Ovary (tissue), 9 donors: ENCODE measurements around the gene GALNT10. TPM values are rescaled to one million over a fixed set of nuclear protein-coding genes. Genes with fewer than 3 reads are reported as not detected.

Experiments used
- DNase-seq, 5 donors: peaks; one replicate each; pipeline ENCODE4 v3.0.0-alpha.2; 2019 to 2020
- H3K27ac ChIP-seq, 2 donors: fragments of 200-600 bp; one replicate each; pipeline versions ENCODE4 v1.5.1 to v1.8.0; 2019 to 2022
- H3K27me3 ChIP-seq: fragments of 200-600 bp; one replicate; pipeline ENCODE4 v1.8.0; 2022
- H3K36me3 ChIP-seq: fragments of 200-600 bp; sonication (generic); one replicate; pipeline ENCODE4 v1.5.1; 2019
- H3K4me1 ChIP-seq: one replicate; pipeline ENCODE4 v1.8.1; 2013; ENCODE audit warnings: mild to moderate bottlenecking, moderate library complexity; ENCODE audit not compliant: insufficient read depth
- H3K4me3 ChIP-seq: fragments of 200-600 bp; sonication (generic); one replicate; pipeline ENCODE4 v1.5.1; 2017
- H3K9me3 ChIP-seq, 2 donors: fragments of 200-600 bp in 1 of 2; sonication (generic) in 1 of 2; one replicate each; pipeline versions ENCODE4 v1.5.1 to v1.8.1; 2013 to 2019; ENCODE audit warnings: mild to moderate bottlenecking in 1 of 2, moderate library complexity in 1 of 2
- EP300 ChIP-seq: sonication (generic); formaldehyde crosslinking; IDR thresholded peaks from one replicate; pipeline ENCODE4 v1.6.1; 2017; ENCODE audit warnings: antibody characterized with exemption
- POLR2A ChIP-seq: fragments of 450-650 bp; IDR thresholded peaks from one replicate; pipeline ENCODE4 v1.6.1; 2017; ENCODE audit warnings: antibody characterized with exemption, mild to moderate bottlenecking, moderate library complexity
- WGBS, 3 donors: extraction: QIAGEN DNeasy Blood & Tissue Kit in 1 of 3; methylation state at CpG; one replicate each; pipeline versions ENCODE4 v1.1.5 to v1.1.7; 2013 to 2017; 5-methylcytosine and 5-hydroxymethylcytosine counted together
- intact Hi-C, 4 donors: fragments of 100-400 bp; cut with DNase I; formaldehyde crosslinking; loops; one replicate each; pipeline versions ENCODE4 v1.11.0 to v1.15.1; 2022 to 2023
- polyA plus RNA-seq, 2 donors: library from polyadenylated mRNA; stranded (reverse); fragments of 200-250 nt in 1 of 2; fragments of 350-450 nt in 1 of 2; fragmentation: Illumina TruSeq in 1 of 2; extraction: RNeasy Lipid Tissue Mini Kit (QIAGEN cat#74804) in 1 of 2; gene quantifications; one replicate each; pipeline ENCODE4 v1.2.3, GENCODE V29; 2013 to 2014
- total RNA-seq, 7 donors: library from RNA; depleted of rRNA in 2 of 7; stranded (reverse); fragments of >200 nt in 2 of 7; fragmentation: NEBNext Ultra II Directional in 3 of 7; extraction: Animal tissue kit (Norgen Biotek cat#: 25700) in 3 of 7; gene quantifications; one replicate each; pipeline versions ENCODE4 v1.1.0 to v1.2.4, GENCODE V29; 2016 to 2023
- TF ChIP-seq, protein P1 (sequence below), 3 donors: fragments of 450-650 bp in 2 of 3; fragments of 200-600 bp in 1 of 3; IDR thresholded peaks; one replicate each; pipeline versions ENCODE4 v1.5.1 to v1.8.0; 2016 to 2022; ENCODE audit warnings: antibody characterized with exemption in 3 of 3, mild to moderate bottlenecking in 1 of 3
- donor health status: DM: no; HTN: no; CAD: no; lungs with moderate emphysema.
- donor health status: DM: no; HTN: no; CAD: no.
- donor health status: Bipolar disorder and iron deficiency.
- donor health status: DM: yes; HTN: yes; CAD: no.
- donor health status: DM: no; HTN: no; CAD: no.
- donor health status: DM: yes; HTN: yes; CAD: no.

The GALNT10 gene
- total and polyA plus RNA-seq, 9 donors, result 34.5 to 206 (median 88.7) TPM

DNA sequence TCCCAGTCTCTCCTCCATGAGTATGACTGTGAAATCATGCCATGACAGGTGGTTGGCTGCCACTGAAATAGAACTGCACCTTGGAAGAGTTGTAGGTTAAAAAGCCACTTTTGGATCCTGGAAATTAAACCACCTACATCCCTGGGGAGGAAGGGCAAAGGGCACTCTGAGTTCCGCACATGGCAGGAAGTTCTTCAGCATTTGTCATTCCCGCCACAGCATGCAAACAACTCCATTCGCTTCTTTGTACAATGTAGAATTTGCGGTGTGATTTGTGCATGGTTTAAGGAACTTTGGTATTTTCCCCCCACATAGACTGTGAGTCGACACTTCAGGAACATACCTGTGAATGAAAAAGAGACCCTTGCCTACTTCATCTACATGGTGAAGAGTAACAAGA is 265.1 kb downstream of the GALNT10 start:
- DNase-seq, result no peak
- intact Hi-C loops, result no loop called here
- WGBS, 3 donors, result 93 to 98% (median 93%) methylated on average over 5 of the region's 5 CpGs
- Histone ChIP-seq H3K4me3 (no peak overlapping the region), H3K9me3 (no peaks in the 10 kb centered on the region), H3K4me1 (no peaks in the 10 kb centered on the region), H3K27me3 (no peaks in the 10 kb centered on the region), H3K27ac (no peak overlapping the region), H3K36me3 (no peaks in the 10 kb centered on the region)
- TF ChIP-seq POLR2A, result no peak
- TF ChIP-seq EP300, result no peak
- TF ChIP-seq, protein P1, sequence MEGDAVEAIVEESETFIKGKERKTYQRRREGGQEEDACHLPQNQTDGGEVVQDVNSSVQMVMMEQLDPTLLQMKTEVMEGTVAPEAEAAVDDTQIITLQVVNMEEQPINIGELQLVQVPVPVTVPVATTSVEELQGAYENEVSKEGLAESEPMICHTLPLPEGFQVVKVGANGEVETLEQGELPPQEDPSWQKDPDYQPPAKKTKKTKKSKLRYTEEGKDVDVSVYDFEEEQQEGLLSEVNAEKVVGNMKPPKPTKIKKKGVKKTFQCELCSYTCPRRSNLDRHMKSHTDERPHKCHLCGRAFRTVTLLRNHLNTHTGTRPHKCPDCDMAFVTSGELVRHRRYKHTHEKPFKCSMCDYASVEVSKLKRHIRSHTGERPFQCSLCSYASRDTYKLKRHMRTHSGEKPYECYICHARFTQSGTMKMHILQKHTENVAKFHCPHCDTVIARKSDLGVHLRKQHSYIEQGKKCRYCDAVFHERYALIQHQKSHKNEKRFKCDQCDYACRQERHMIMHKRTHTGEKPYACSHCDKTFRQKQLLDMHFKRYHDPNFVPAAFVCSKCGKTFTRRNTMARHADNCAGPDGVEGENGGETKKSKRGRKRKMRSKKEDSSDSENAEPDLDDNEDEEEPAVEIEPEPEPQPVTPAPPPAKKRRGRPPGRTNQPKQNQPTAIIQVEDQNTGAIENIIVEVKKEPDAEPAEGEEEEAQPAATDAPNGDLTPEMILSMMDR (IDR thresholded peaks at IDR 0.05), result no peak

DNA sequence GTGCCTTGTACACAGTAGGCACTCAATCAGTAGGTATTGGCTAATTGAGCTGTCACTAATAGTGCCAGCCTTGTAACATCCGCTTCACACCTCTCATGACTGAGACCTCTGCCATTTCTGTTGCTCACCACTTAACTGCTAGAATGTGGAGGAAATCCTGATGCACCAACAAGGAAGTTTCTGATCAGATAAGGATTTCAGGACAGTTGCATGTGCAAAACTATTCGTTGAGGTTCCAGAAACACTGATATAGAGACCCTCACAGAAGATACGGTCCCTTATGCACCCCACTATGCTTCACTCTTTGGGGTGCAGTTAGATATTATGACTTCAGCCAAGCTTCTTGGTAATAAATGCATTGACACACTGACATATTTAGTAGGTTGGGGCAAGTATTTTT is 266.0 kb downstream of the GALNT10 start:
- Histone ChIP-seq H3K27ac (no peak overlapping the region), H3K4me3 (no peak overlapping the region), H3K36me3 (no peaks in the 10 kb centered on the region), H3K4me1 (no peaks in the 10 kb centered on the region), H3K27me3 (no peaks in the 10 kb centered on the region), H3K9me3 (no peaks in the 10 kb centered on the region)
- TF ChIP-seq, protein P1 (IDR thresholded peaks at IDR 0.05), result no peak
- TF ChIP-seq EP300 (no peak), POLR2A (no peak)
- intact Hi-C loops, result no loop called here
- DNase-seq, result no peak
- WGBS, 3 donors, result 85 to 93% (median 90%) methylated on average over 3 of the region's 3 CpGs

DNA sequence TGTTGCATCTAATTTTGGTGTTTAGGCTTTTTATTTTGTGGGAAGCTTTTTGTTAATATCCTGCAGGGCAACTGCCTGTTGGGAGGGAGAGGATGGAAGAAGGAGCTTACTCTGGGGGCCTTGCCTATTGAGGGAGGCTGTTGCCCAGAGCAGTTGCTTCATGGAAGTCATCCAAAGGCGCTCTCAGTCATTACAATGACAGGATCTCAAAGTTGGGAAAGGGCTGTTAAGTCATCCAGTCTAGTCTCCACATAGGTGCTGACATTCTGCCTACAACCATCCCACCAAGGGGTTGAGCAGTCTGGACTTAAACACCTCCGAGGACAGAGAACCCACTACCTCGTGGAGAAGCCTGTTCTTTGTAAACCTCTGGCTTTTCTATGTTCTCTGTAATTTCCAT is 268.5 kb downstream of the GALNT10 start:
- no peaks in the 10 kb centered on the region for H3K27me3 ChIP-seq
- H3K4me3 ChIP-seq, result no peak overlapping the region
- H3K27ac ChIP-seq, result no peak overlapping the region
- intact Hi-C loops, result no loop called here
- H3K4me1 ChIP-seq, result no peaks in the 10 kb centered on the region
- no peaks in the 10 kb centered on the region for H3K9me3 ChIP-seq
- H3K36me3 ChIP-seq, result no peaks in the 10 kb centered on the region
- TF ChIP-seq, protein P1 (IDR thresholded peaks at IDR 0.05), result no peak
- TF ChIP-seq EP300, result no peak
- TF ChIP-seq POLR2A, result no peak
- no peak for DNase-seq
- WGBS, 3 donors, result 76 to 90% (median 86%) methylated on average over 3 of the region's 3 CpGs

DNA sequence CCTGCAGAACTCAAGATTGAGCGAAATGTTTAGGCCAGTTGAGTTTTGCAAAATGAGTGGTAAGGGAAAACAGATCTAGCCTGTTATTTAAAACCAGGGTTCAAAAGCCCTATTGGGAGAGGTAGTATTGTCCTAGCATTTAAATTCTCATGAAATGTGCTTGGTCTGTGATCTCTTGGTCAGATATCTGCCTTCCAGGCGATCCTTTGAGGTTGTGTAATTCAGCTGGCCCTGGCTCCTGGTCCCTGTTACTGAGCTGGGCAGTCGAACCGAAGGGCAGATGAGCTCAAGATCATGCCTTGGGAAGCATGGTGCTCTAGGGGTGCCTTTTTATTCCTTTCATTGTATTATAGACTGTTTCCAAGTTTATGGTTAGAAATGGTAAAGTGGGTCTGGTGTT is 269.6 kb downstream of the GALNT10 start:
- Histone ChIP-seq H3K27me3 (no peaks in the 10 kb centered on the region), H3K27ac (no peak overlapping the region), H3K36me3 (no peaks in the 10 kb centered on the region), H3K9me3 (no peaks in the 10 kb centered on the region), H3K4me1 (no peaks in the 10 kb centered on the region), H3K4me3 (no peak overlapping the region)
- 92 to 98% (median 96%) methylated on average over 4 of the region's 4 CpGs for WGBS, 3 donors
- no peak for DNase-seq
- intact Hi-C loops, result loop anchor here in 1 of 4 donors (10.0 kb wide), 1 partner anchor 185 kb away; no protein-coding TSS in a partner anchor
- TF ChIP-seq POLR2A (no peak), EP300 (no peak)

DNA sequence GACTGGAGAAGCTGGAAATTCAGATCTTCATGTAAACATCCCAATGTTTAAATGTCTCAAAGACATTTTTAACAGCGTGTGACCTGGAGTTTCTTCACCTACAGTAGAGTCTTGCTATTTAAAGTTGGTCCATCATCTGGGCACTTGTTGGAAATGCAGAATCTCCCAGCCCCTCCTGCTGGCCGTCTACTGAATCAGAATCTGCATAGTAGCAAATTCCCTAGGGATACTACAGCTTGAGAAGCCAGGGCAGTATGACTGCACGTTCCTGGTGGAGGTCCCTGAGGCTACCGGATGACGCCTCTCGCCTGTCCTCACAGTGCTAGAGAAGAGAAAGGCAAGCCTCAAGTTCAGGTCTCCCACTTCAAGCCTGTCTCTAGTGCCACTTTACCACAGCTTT is 271.0 kb downstream of the GALNT10 start:
- no peaks in the 10 kb centered on the region for H3K27me3 ChIP-seq
- no peaks in the 10 kb centered on the region for H3K36me3 ChIP-seq
- no peaks in the 10 kb centered on the region for H3K9me3 ChIP-seq
- H3K4me3 ChIP-seq, result no peak overlapping the region
- no peak overlapping the region for H3K27ac ChIP-seq
- 58 to 67% (median 67%) methylated on average over 6 of the region's 6 CpGs for WGBS, 3 donors
- intact Hi-C loops, result loop anchor here in 1 of 4 donors (10.0 kb wide), 1 partner anchor 183 kb away; no protein-coding TSS in a partner anchor
- no peak for DNase-seq
- no peaks in the 10 kb centered on the region for H3K4me1 ChIP-seq
- TF ChIP-seq POLR2A (no peak), EP300 (no peak)
- TF ChIP-seq, protein P1 (IDR thresholded peaks at IDR 0.05), result no peak
